IgD-negative memory B cell (primary cell): ENCODE data around the gene XKR7. TPM values are rescaled to one million over a fixed set of nuclear protein-coding genes. Genes with fewer than 3 reads are reported as not detected.

Experiments
- H3K27ac Mint-ChIP-seq, 3 donors: one replicate each; pipeline ENCODE4 v1.8.0; 2020 to 2022; ENCODE audit warnings: mild to moderate bottlenecking in 3 of 3, mixed read lengths in 3 of 3, moderate library complexity in 1 of 3
- H3K27me3 Mint-ChIP-seq: one replicate; pipeline ENCODE4 v1.8.0; 2021; ENCODE audit warnings: mixed read lengths
- H3K36me3 Mint-ChIP-seq: one replicate; pipeline ENCODE4 v1.8.0; 2020; ENCODE audit warnings: mild to moderate bottlenecking, mixed read lengths
- H3K4me1 Mint-ChIP-seq, 3 donors: one replicate each; pipeline ENCODE4 v1.8.0; 2020 to 2022; ENCODE audit warnings: mixed read lengths in 3 of 3, mild to moderate bottlenecking in 1 of 3
- H3K4me3 Mint-ChIP-seq, 4 donors: one replicate each; pipeline ENCODE4 v1.8.0; 2020 to 2022; ENCODE audit warnings: mild to moderate bottlenecking in 4 of 4, mixed read lengths in 4 of 4, moderate library complexity in 3 of 4
- H3K9me3 Mint-ChIP-seq, 3 donors: one replicate each; pipeline ENCODE4 v1.8.0; 2020 to 2021; ENCODE audit warnings: mixed read lengths in 3 of 3, mild to moderate bottlenecking in 1 of 3
- polyA plus RNA-seq: library from polyadenylated mRNA; unstranded; fragments of 300-500 nt; fragmentation: Illumina TruSeq; gene quantifications from one replicate; pipeline ENCODE4 v1.2.3, GENCODE V29; 2021

Gene XKR7
- polyA plus RNA-seq, 1 donor from 2014 or later: not detected

- Mint-ChIP-seq H3K4me1 (no peaks in the 10 kb centered on the region), H3K27me3 (peaks cover 3% of the 10 kb centered on the region), H3K27ac (no peak overlapping the region), H3K9me3 (no peaks in the 10 kb centered on the region), H3K4me3 (no peak overlapping the region), H3K36me3 (no peaks in the 10 kb centered on the region)
These were observed 39.2 kb downstream of the XKR7 start for GRCh38 chr20:32006841-32007786.

GRCh38 chr20:32007787-32008616, 40.1 kb downstream of the XKR7 start:
- H3K27me3 Mint-ChIP-seq: no peaks in the 10 kb centered on the region
- H3K4me3 Mint-ChIP-seq: no peak overlapping the region
- H3K4me1 Mint-ChIP-seq: no peaks in the 10 kb centered on the region
- H3K9me3 Mint-ChIP-seq: no peaks in the 10 kb centered on the region
- H3K27ac Mint-ChIP-seq: no peak overlapping the region
- H3K36me3 Mint-ChIP-seq: no peaks in the 10 kb centered on the region

GRCh38 chr20:32009564-32009963, 41.6 kb downstream of the XKR7 start:
- Mint-ChIP-seq H3K27ac (no peak overlapping the region), H3K4me1 (no peaks in the 10 kb centered on the region), H3K9me3 (no peaks in the 10 kb centered on the region), H3K36me3 (no peaks in the 10 kb centered on the region), H3K27me3 (no peaks in the 10 kb centered on the region), H3K4me3 (no peak overlapping the region)

- no peaks in the 10 kb centered on the region for H3K4me1 Mint-ChIP-seq
- H3K36me3 Mint-ChIP-seq: no peaks in the 10 kb centered on the region
- peak within 1 kb of the TSS in 1 of 3 donors; percentile 39 for H3K27ac Mint-ChIP-seq
- no peak within 1 kb of the TSS for H3K4me3 Mint-ChIP-seq
- peaks cover 2% of the 10 kb centered on the region for H3K27me3 Mint-ChIP-seq
- no peaks in the 10 kb centered on the region for H3K9me3 Mint-ChIP-seq
These were observed 42.1 kb downstream of the XKR7 start, which contains the start of gene CCM2L for GRCh38 chr20:32010101-32010500. CCM2L (plus strand) TSS chr20:32010438; CDS start chr20:32010455, 17 bp downstream.

- no peaks in the 10 kb centered on the region for H3K36me3 Mint-ChIP-seq
- peak overlapping the region in 1 of 3 donors; percentile 39 for H3K27ac Mint-ChIP-seq
- no peaks in the 10 kb centered on the region for H3K9me3 Mint-ChIP-seq
These were observed 42.7 kb downstream of the XKR7 start for GRCh38 chr20:32010666-32011065.

GRCh38 chr20:32012159-32012688, 44.3 kb downstream of the XKR7 start:
- Mint-ChIP-seq H3K4me1 (peaks cover 0 to 2% (median 0%) of the 10 kb centered on the region in 3 donors), H3K4me3 (no peak overlapping the region), H3K9me3 (no peaks in the 10 kb centered on the region), H3K27me3 (peaks cover 14% of the 10 kb centered on the region), H3K36me3 (peaks cover 2% of the 10 kb centered on the region), H3K27ac (no peak overlapping the region)

More at GRCh38 chr20:32010666-32011065, 42.7 kb downstream of the XKR7 start:
- Mint-ChIP-seq H3K27me3 (peaks cover 6% of the 10 kb centered on the region), H3K4me3 (no peak overlapping the region), H3K4me1 (no peaks in the 10 kb centered on the region)

GRCh38 chr20:32013326-32013725, 45.4 kb downstream of the XKR7 start:
- Mint-ChIP-seq H3K36me3 (peaks cover 2% of the 10 kb centered on the region), H3K27ac (no peak overlapping the region), H3K27me3 (peaks cover 18% of the 10 kb centered on the region), H3K4me3 (no peak overlapping the region), H3K9me3 (no peaks in the 10 kb centered on the region), H3K4me1 (peaks cover 1 to 7% (median 6%) of the 10 kb centered on the region in 3 donors)

- H3K4me1 Mint-ChIP-seq: peaks cover 11 to 12% (median 11%) of the 10 kb centered on the region in 3 donors
- no peaks in the 10 kb centered on the region for H3K9me3 Mint-ChIP-seq
- peak overlapping the region in 3 of 4 donors; percentile 9 to 90 (median 84) for H3K4me3 Mint-ChIP-seq
- peak overlapping the region in 1 of 3 donors; percentile 20 for H3K27ac Mint-ChIP-seq
- peaks cover 49% of the 10 kb centered on the region for H3K27me3 Mint-ChIP-seq
- H3K36me3 Mint-ChIP-seq: peaks cover 2% of the 10 kb centered on the region
These were observed 49.8 kb downstream of the XKR7 start for GRCh38 chr20:32017711-32018251.

GRCh38 chr20:32018269-32019155, 50.6 kb downstream of the XKR7 start:
- H3K27me3 Mint-ChIP-seq: peaks cover 57% of the 10 kb centered on the region
- H3K4me3 Mint-ChIP-seq: peak overlapping the region; percentile 9 to 95 (median 81)
- H3K4me1 Mint-ChIP-seq: peaks cover 11 to 12% (median 11%) of the 10 kb centered on the region in 3 donors
- H3K36me3 Mint-ChIP-seq: peaks cover 2% of the 10 kb centered on the region
- peak overlapping the region in 1 of 3 donors; percentile 20 for H3K27ac Mint-ChIP-seq
- H3K9me3 Mint-ChIP-seq: no peaks in the 10 kb centered on the region

GRCh38 chr20:32019156-32019510, 51.2 kb downstream of the XKR7 start:
- Mint-ChIP-seq H3K4me1 (peaks cover 11 to 12% (median 11%) of the 10 kb centered on the region in 3 donors), H3K27me3 (peaks cover 63% of the 10 kb centered on the region), H3K36me3 (peaks cover 2% of the 10 kb centered on the region), H3K27ac (no peak overlapping the region), H3K9me3 (no peaks in the 10 kb centered on the region), H3K4me3 (peak overlapping the region; percentile 56 to 95 (median 86))

- H3K27ac Mint-ChIP-seq: peak overlapping the region in 1 of 3 donors; percentile 19
- H3K4me3 Mint-ChIP-seq: peak overlapping the region; percentile 56 to 95 (median 86)
- peaks cover 11 to 14% (median 12%) of the 10 kb centered on the region in 3 donors for H3K4me1 Mint-ChIP-seq
- peaks cover 2% of the 10 kb centered on the region for H3K36me3 Mint-ChIP-seq
- H3K27me3 Mint-ChIP-seq: peaks cover 64% of the 10 kb centered on the region
- no peaks in the 10 kb centered on the region for H3K9me3 Mint-ChIP-seq
These were observed 51.9 kb downstream of the XKR7 start for GRCh38 chr20:32019563-32020463.

GRCh38 chr20:32021091-32021490, 53.1 kb downstream of the XKR7 start:
- H3K27me3 Mint-ChIP-seq: peaks cover 58% of the 10 kb centered on the region
- H3K4me3 Mint-ChIP-seq: peak overlapping the region in 1 of 4 donors; percentile 24
- peaks cover 2% of the 10 kb centered on the region for H3K36me3 Mint-ChIP-seq
- no peak overlapping the region for H3K27ac Mint-ChIP-seq
- peaks cover 11 to 14% (median 12%) of the 10 kb centered on the region in 3 donors for H3K4me1 Mint-ChIP-seq
- H3K9me3 Mint-ChIP-seq: no peaks in the 10 kb centered on the region

- peaks cover 44% of the 10 kb centered on the region for H3K27me3 Mint-ChIP-seq
- H3K27ac Mint-ChIP-seq: no peak overlapping the region
- no peaks in the 10 kb centered on the region for H3K9me3 Mint-ChIP-seq
- H3K36me3 Mint-ChIP-seq: no peaks in the 10 kb centered on the region
- peaks cover 2 to 8% (median 4%) of the 10 kb centered on the region in 3 donors for H3K4me1 Mint-ChIP-seq
- H3K4me3 Mint-ChIP-seq: no peak overlapping the region
These were observed 56.8 kb downstream of the XKR7 start for GRCh38 chr20:32024683-32025295.
